KMS-11 (cell line): ENCODE measurements around the gene UBE2E1.
"Not testable (repeated sequence)": the region's sequence is repeated elsewhere in the genome, so short reads cannot be mapped to it uniquely, and the experiment has no call there.

Source experiments
- H2AFZ ChIP-seq: fragments of 200-600 bp; sonication (generic); 2 replicates; pipeline ENCODE4 v1.6.1; 2016; ENCODE audit warnings: antibody characterized with exemption, mixed run types, low read depth
- H3K27ac ChIP-seq: fragments of 200-600 bp; sonication (generic); 2 replicates; pipeline ENCODE4 v1.6.1; 2016; ENCODE audit warnings: mild to moderate bottlenecking, mixed run types
- H3K27me3 ChIP-seq: fragments of 200-600 bp; sonication (generic); 2 replicates; pipeline ENCODE4 v1.6.1; 2017; ENCODE audit warnings: mild to moderate bottlenecking, low read depth, mixed run types, moderate library complexity; ENCODE audit not compliant: insufficient read depth
- H3K36me3 ChIP-seq: fragments of 200-600 bp; sonication (generic); 2 replicates; pipeline ENCODE4 v1.6.1; 2017; ENCODE audit warnings: mild to moderate bottlenecking, mixed run types; ENCODE audit not compliant: insufficient read depth
- H3K4me1 ChIP-seq: fragments of 200-600 bp; sonication (generic); 2 replicates; pipeline ENCODE4 v1.6.1; 2016; ENCODE audit warnings: mild to moderate bottlenecking, low read depth, mixed run types; ENCODE audit not compliant: poor library complexity, severe bottlenecking
- H3K4me2 ChIP-seq: fragments of 200-600 bp; sonication (generic); 2 replicates; pipeline ENCODE4 v1.7.0; 2016; ENCODE audit warnings: mild to moderate bottlenecking, mixed run types
- H3K4me3 ChIP-seq: fragments of 200-600 bp; sonication (generic); IDR thresholded peaks from 2 replicates; pipeline ENCODE4 v1.6.1; 2017; ENCODE audit warnings: low read depth, low read length, mixed read lengths; ENCODE audit not compliant: insufficient read depth
- H3K79me2 ChIP-seq: fragments of 200-600 bp; sonication (generic); 2 replicates; pipeline ENCODE4 v1.6.1; 2016; ENCODE audit warnings: low read depth, mixed run types; ENCODE audit not compliant: insufficient read depth
- H3K9ac ChIP-seq: fragments of 200-600 bp; sonication (generic); 2 replicates; pipeline ENCODE4 v1.6.1; 2016; ENCODE audit warnings: mild to moderate bottlenecking, mixed run types
- H4K20me1 ChIP-seq: fragments of 200-600 bp; sonication (generic); 2 replicates; pipeline ENCODE4 v1.6.1; 2016; ENCODE audit warnings: mild to moderate bottlenecking, mixed run types; ENCODE audit not compliant: insufficient read depth
- TF ChIP-seq, protein P1 (sequence below): fragments of 200-600 bp; sonication (generic); conservative IDR thresholded peaks from 2 replicates; pipeline ENCODE4 v1.6.1; 2017; ENCODE audit warnings: low read depth, mild to moderate bottlenecking, antibody characterized with exemption, low read length, moderate library complexity, mixed read lengths

Gene UBE2E1

GRCh38 chr3:23837691-23838090 lies 31.9 kb downstream of the UBE2E1 start:
- TF ChIP-seq, protein P1, sequence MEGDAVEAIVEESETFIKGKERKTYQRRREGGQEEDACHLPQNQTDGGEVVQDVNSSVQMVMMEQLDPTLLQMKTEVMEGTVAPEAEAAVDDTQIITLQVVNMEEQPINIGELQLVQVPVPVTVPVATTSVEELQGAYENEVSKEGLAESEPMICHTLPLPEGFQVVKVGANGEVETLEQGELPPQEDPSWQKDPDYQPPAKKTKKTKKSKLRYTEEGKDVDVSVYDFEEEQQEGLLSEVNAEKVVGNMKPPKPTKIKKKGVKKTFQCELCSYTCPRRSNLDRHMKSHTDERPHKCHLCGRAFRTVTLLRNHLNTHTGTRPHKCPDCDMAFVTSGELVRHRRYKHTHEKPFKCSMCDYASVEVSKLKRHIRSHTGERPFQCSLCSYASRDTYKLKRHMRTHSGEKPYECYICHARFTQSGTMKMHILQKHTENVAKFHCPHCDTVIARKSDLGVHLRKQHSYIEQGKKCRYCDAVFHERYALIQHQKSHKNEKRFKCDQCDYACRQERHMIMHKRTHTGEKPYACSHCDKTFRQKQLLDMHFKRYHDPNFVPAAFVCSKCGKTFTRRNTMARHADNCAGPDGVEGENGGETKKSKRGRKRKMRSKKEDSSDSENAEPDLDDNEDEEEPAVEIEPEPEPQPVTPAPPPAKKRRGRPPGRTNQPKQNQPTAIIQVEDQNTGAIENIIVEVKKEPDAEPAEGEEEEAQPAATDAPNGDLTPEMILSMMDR: no peak
- Histone ChIP-seq H3K4me1 (peaks cover 48% of the 10 kb centered on the region), H3K9ac (no peak overlapping the region), H2AFZ (no peak overlapping the region), H3K36me3 (no peaks in the 10 kb centered on the region), H3K4me3 (no peak overlapping the region), H3K79me2 (peaks cover 95% of the 10 kb centered on the region), H3K27ac (no peak overlapping the region; the same call in 1 of the 2 replicates), H3K4me2 (no peak overlapping the region; the same call in 1 of the 2 replicates), H3K27me3 (no peaks in the 10 kb centered on the region), H4K20me1 (peaks cover 12% of the 10 kb centered on the region; the same call in 1 of the 2 replicates)

- H3K4me2 ChIP-seq: no peak overlapping the region
- no peak overlapping the region for H3K27ac ChIP-seq
- peaks cover 22% of the 10 kb centered on the region for H3K4me1 ChIP-seq
- no peak overlapping the region for H3K4me3 ChIP-seq
- H3K27me3 ChIP-seq: no peaks in the 10 kb centered on the region
- peaks cover 31% of the 10 kb centered on the region; the same call in 1 of the 2 replicates for H4K20me1 ChIP-seq
- H3K36me3 ChIP-seq: no peaks in the 10 kb centered on the region
- H2AFZ ChIP-seq: no peak overlapping the region
- no peak overlapping the region for H3K9ac ChIP-seq
- peaks cover 92% of the 10 kb centered on the region for H3K79me2 ChIP-seq
- TF ChIP-seq, protein P1: no peak
These were observed 34.8 kb downstream of the UBE2E1 start for GRCh38 chr3:23840521-23840920.

- Histone ChIP-seq H3K4me3 (no peak overlapping the region), H3K79me2 (peaks cover 92% of the 10 kb centered on the region), H3K4me2 (no peak overlapping the region), H3K27ac (no peak overlapping the region), H3K9ac (no peak overlapping the region), H3K36me3 (no peaks in the 10 kb centered on the region), H3K4me1 (peaks cover 9% of the 10 kb centered on the region), H3K27me3 (no peaks in the 10 kb centered on the region), H4K20me1 (peaks cover 33% of the 10 kb centered on the region; the same call in 1 of the 2 replicates), H2AFZ (no peak overlapping the region)
- TF ChIP-seq, protein P1: no peak
These were observed 38.1 kb downstream of the UBE2E1 start for GRCh38 chr3:23843869-23844268.

DNA sequence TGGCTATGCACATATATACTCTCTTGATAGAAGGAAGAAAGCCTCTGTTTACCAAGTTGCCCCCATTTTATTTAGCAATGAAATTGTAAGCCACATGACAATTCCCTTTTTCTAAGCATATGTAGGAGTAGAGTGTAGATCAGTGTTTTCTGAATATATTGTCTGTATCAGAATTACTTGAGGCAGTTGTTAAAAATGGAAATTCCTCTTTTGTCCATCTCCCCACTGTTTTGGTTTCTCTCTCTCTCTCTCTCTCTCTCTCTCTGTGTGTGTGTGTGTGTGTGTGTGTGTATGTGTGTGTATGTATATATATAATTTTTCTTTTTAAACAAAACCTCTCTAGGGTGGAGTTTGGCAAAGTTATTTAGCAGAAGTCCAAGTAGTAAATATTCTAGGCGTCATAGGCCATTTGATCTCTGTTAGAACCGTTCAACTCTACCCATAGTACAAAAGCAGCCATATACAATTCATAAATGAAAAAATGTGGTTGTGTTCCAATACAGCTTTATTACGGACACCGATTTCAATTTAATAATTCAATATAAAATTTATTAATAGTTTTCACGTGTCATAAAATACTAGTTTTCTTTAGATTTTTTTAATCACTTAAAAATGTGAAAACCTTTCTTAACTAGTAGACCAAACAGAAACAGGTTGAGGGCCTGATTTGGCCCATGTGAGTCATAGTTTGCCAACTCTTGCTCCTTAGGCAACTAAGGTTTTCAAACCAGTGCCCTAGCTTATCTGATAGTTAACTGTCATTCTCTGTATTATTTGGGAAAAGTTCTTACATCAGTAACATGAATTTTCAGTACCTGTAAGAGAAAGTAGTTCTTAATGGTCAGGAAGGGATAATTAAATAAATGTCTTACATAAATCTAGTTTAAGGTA lies 39.8 kb downstream of the UBE2E1 start:
- no peaks in the 10 kb centered on the region for H3K36me3 ChIP-seq
- peaks cover 27% of the 10 kb centered on the region; the same call in 1 of the 2 replicates for H4K20me1 ChIP-seq
- TF ChIP-seq, protein P1: no peak
- no peak overlapping the region for H3K27ac ChIP-seq
- no peak overlapping the region for H3K9ac ChIP-seq
- H3K4me2 ChIP-seq: no peak overlapping the region
- H3K79me2 ChIP-seq: peaks cover 92% of the 10 kb centered on the region
- H3K4me3 ChIP-seq: no peak overlapping the region
- H2AFZ ChIP-seq: no peak overlapping the region
- peaks cover 9% of the 10 kb centered on the region for H3K4me1 ChIP-seq
- H3K27me3 ChIP-seq: no peaks in the 10 kb centered on the region

- H3K27ac ChIP-seq, H3K9ac ChIP-seq, H3K27me3 ChIP-seq, H3K36me3 ChIP-seq, H3K4me3 ChIP-seq, H3K4me2 ChIP-seq, H3K4me1 ChIP-seq, H2AFZ ChIP-seq: not testable (repeated sequence)
- H3K79me2 ChIP-seq: peaks cover 90% of the 10 kb centered on the region
- H4K20me1 ChIP-seq: peaks cover 14% of the 10 kb centered on the region; the same call in 1 of the 2 replicates
These were observed 43.7 kb downstream of the UBE2E1 start for GRCh38 chr3:23849462-23849861.
